RWPE1 (cell line): ENCODE data around the gene SPTBN1.

Source experiments
- CTCF ChIA-PET: fragments of 350-600 bp; sonication (Branson Sonifier 250); formaldehyde crosslinking; extraction: SDS; loops from one replicate; lab custom pipeline; 2021; lab: Yijun Ruan, JAX
- POLR2A ChIA-PET: fragments of 400-600 bp; formaldehyde crosslinking; extraction: SDS; loops from one replicate; lab custom pipeline; 2020; ENCODE audit warnings: antibody characterized with exemption; ENCODE audit not compliant: low non-redundant PET; lab: Yijun Ruan, JAX
- DNase-seq: peaks from one replicate; pipeline ENCODE4 v3.0.0; 2012; ENCODE audit warnings: low spot score
- H3K27ac ChIP-seq: fragments of 450-650 bp; 2 replicates; pipeline ENCODE4 v1.5.1; 2017
- TF ChIP-seq, protein P1 (sequence below): fragments of 450-650 bp; conservative IDR thresholded peaks from 2 replicates; pipeline ENCODE4 v1.5.1; 2017; ENCODE audit warnings: low read depth, mild to moderate bottlenecking

Gene SPTBN1

DNA sequence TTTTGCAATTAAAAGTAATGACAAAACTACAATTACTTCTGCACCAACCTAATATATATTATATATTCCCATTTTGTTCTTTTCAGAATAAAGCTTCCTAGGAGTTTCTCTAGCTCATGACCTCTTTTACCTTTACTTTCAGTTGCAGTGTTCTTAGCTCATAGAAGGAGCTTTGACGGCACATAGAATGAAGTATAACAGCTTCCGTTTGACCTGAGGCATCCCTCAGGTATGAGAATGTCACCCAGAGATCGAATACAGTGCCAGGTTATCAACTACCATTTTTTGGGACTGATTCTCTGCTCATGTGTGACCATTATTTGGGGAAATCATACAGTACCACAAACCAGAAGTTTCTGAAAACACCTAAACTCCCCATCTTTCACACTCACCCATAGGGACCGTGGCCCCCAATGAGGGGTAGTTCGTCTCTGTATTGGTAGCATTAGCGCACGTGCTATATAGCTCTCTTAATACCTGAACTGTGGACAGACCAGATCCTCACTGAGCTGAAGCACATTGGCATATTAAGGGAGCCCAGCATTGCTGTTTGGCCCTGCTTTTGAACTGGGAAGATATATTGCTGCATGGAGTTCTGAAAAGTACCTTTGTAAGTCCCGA is 123.0 kb downstream of the SPTBN1 start:
- no peak for DNase-seq
- TF ChIP-seq, protein P1, sequence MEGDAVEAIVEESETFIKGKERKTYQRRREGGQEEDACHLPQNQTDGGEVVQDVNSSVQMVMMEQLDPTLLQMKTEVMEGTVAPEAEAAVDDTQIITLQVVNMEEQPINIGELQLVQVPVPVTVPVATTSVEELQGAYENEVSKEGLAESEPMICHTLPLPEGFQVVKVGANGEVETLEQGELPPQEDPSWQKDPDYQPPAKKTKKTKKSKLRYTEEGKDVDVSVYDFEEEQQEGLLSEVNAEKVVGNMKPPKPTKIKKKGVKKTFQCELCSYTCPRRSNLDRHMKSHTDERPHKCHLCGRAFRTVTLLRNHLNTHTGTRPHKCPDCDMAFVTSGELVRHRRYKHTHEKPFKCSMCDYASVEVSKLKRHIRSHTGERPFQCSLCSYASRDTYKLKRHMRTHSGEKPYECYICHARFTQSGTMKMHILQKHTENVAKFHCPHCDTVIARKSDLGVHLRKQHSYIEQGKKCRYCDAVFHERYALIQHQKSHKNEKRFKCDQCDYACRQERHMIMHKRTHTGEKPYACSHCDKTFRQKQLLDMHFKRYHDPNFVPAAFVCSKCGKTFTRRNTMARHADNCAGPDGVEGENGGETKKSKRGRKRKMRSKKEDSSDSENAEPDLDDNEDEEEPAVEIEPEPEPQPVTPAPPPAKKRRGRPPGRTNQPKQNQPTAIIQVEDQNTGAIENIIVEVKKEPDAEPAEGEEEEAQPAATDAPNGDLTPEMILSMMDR = no peak
- ChIA-PET CTCF (no interaction called here), POLR2A (no interaction called here)
- no peak overlapping the region for H3K27ac ChIP-seq

DNA sequence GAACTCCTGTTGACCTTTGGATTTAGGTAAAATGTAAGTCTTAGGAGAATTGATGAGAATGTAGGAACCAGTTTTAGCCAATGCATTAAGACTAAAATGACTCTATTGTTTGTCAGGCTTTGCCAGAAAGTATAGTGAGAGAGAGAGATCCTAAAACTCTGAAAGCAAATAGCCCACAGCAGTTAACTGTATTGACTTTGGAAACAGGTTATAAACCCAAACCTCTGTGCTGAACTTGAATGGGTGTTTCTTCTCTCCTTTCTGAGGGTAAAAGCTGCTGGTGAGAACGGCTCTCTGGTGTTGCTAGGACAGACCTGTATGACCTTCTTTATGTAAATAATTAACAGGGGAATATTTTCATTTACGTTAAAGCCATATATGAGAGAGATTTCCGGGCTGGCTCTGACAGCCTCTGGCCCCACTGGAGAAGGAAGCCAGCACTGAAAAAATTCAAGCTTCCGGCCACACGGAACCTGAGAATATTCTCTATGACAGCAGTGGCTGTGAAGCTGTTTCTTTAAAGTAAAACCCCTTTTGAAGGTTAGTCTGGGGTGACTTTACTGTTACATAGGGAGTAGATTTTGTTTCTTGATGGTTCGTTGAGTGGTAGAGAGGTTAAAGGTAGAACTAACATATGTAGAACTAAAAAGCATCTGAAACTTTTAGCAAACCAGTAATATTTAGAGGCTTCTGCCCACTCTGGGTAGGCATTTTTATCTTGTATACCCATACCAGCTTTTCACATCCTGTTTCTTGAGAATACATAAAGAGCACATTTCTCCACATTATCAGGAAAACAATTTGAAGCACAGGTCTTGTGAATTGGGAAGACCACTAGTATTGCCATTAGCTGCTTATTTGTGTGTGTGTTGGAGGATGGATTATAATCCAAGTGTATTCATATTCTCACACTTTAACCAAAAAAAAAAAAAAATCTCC is 123.8 kb downstream of the SPTBN1 start:
- TF ChIP-seq, protein P1 = no peak
- ChIA-PET CTCF (no interaction called here), POLR2A (no interaction called here)
- no peak overlapping the region for H3K27ac ChIP-seq
- DNase-seq = no peak

DNA sequence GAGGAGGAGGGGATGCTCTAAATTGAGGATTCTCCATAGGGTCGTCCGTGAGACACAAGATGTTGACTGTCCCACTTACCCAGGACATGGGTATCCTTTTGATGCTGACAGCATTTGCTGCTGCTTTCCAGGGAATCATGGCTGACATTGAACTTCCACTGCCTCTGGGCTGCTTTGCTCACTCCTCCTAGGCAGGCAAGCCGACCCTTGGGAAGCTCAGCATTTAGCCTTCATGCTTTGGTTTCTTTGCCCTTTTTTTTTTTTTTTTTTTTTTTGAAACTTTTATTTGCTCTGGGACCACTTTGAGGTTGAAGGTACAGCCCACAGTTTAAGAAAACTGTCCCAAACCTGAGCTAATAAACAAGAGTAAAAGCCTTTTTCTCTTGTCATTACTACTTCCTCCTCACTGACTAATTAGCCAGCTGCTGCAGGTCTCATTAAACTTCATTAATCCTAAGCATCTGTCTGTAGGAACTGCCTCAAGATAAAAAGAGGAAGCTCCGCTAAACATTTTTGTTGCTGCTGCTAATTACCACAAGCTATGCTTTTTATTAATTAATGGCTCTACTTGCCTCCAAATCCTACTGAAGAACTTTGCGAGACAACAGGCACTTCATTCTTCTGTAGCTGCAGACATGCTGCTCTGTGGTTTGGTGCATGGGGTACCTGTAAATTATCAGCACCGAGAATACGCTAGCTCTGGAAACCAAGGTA is 125.4 kb downstream of the SPTBN1 start:
- DNase-seq = no peak
- CTCF ChIA-PET = no interaction called here
- TF ChIP-seq, protein P1 = no peak
- POLR2A ChIA-PET = no interaction called here
- no peak overlapping the region for H3K27ac ChIP-seq

DNA sequence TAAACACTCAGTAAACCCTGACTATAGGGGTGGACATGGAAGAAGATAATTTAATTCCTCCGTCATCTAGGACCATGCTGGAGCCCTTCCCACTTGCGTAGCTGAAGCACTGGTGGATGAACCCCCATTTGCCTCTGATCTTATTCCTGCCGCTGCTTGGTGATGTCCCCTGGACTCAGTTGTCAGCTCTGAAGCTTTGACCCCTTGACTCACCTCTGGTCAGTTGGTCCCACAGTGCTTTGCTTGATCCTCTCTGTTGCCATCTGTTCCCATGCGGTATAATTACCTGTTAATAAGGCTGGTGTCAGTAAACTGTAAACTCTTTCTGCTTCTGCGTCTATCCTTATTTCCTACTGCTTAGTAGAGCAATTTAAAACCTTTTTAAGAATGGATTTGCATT is 126.9 kb downstream of the SPTBN1 start:
- POLR2A ChIA-PET = no interaction called here
- no peak for DNase-seq
- CTCF ChIA-PET = no interaction called here
- no peak overlapping the region for H3K27ac ChIP-seq
- TF ChIP-seq, protein P1 = no peak

DNA sequence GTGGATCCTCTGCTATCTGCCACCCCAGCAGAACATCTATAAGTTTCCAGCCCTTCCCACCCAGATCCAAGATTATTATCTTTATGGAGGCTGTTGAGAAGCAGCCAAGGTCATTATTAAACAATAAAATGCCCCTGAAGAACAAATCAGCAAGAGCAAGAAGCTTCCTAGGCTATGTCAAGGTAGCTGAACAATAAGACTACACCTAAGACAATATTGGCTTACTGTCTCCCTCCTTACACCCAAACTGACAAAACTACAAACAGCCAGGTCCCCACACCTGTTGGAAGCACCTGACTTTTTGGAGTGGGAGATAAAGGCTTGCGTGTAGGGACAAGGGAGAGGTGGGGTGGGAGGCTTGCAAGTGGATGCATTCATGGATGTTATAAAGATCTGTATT is 128.5 kb downstream of the SPTBN1 start:
- no peak overlapping the region for H3K27ac ChIP-seq
- no peak for DNase-seq
- CTCF ChIA-PET = no interaction called here
- TF ChIP-seq, protein P1 = no peak
- POLR2A ChIA-PET = no interaction called here

DNA sequence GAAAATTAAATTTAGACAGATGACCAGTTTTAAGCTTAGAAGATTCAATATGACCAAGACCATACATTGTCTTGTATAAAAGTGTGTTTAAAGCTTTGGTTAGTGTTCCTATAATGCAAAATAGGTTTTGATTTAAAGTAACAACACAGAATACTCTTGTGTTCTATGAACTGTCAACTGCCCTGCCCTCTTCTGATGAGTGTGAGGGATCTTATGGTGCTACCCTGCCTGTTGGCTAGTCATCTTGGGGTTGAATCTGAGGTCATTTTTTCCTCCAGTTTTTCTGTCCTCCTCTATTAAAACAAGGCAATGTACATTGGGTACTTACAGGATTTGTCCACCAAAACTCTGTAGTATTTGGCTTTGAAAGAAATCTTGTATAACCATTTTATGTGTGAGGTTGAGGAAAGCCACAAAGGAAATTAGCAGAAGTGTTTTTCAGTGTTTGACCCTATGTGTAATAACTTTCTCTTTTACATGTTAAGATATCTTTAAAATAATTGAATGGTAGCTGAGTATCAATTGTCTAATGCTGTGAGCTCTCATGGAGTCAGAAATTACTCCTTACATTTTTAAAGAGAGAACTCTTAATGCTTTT is 129.1 kb downstream of the SPTBN1 start:
- CTCF ChIA-PET = no interaction called here
- no peak for DNase-seq
- H3K27ac ChIP-seq = no peak overlapping the region
- POLR2A ChIA-PET = no interaction called here
- TF ChIP-seq, protein P1 = no peak
